Measurements from ENCODE around the gene TMEM204. TPM values are rescaled to one million over a fixed set of nuclear protein-coding genes. Genes with fewer than 3 reads are reported as not detected.

TMEM204 gene
- 10 to 100 TPM; 39.5 to 75.0 (median 57.1) TPM for total RNA-seq

DNA sequence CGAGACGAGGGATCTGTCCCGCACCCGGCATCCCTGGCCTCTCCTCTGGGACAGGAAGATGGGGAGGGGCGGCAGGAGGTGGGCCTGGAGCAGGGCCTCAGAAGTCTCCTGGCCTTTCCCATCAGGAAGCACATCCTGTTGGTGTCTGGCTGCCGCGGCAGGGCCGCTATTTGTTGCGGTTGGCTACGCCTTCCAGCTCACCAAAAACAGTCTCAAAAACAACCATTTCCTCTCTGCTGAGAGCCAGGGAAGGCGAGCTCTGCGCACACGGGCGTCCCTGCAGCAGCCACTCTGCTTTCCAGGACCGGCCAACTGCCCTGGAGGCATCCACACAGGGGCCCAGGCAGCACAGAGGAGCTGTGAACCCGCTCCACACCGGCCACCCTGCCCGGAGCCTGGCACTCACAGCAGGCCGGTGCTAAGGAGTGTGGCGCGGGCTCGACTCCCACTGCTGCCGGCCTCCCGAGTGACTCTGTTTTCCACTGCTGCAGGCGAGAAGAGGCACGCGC, at the start of gene TMEM204:
Gene TMEM204, plus strand, starts transcription at position 224 of the 509 bp plus-strand sequence. CDS start 610 bp downstream, outside the sequence.
- no peaks in the 10 kb centered on the region for H3K9me3 ChIP-seq
- no peak for DNase-seq (ENCODE audit: extremely low spot score)
- TF ChIP-seq POLR2AphosphoS5 (IDR thresholded peaks at IDR 0.05) (peak; percentile 88 to 90), EP300 (IDR thresholded peaks at IDR 0.05) (no peak), POLR2A (IDR thresholded peaks at IDR 0.05; ENCODE audit: low read depth) (peak; percentile 17)
- TF ChIP-seq, protein P1, sequence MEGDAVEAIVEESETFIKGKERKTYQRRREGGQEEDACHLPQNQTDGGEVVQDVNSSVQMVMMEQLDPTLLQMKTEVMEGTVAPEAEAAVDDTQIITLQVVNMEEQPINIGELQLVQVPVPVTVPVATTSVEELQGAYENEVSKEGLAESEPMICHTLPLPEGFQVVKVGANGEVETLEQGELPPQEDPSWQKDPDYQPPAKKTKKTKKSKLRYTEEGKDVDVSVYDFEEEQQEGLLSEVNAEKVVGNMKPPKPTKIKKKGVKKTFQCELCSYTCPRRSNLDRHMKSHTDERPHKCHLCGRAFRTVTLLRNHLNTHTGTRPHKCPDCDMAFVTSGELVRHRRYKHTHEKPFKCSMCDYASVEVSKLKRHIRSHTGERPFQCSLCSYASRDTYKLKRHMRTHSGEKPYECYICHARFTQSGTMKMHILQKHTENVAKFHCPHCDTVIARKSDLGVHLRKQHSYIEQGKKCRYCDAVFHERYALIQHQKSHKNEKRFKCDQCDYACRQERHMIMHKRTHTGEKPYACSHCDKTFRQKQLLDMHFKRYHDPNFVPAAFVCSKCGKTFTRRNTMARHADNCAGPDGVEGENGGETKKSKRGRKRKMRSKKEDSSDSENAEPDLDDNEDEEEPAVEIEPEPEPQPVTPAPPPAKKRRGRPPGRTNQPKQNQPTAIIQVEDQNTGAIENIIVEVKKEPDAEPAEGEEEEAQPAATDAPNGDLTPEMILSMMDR (IDR thresholded peaks at IDR 0.05): no peak
- peak within 1 kb of the TSS; percentile 84 to 90 (median 86) for H3K27ac ChIP-seq (replicated peaks in 1 of 4)
- H3K27me3 ChIP-seq: no peaks in the 10 kb centered on the region
- H3K4me3 ChIP-seq: peak within 1 kb of the TSS; percentile 64 to 71 (median 65)
- WGBS: 48% methylated on average over 16 of the region's 27 CpGs
- peaks cover 0 to 36% (median 33%) of the 10 kb centered on the region in 4 donors for H3K36me3 ChIP-seq
- H3K4me1 ChIP-seq: peaks cover 61 to 91% (median 70%) of the 10 kb centered on the region in 4 donors
- intact Hi-C loops (cut with DNase I): no loop called here

DNA sequence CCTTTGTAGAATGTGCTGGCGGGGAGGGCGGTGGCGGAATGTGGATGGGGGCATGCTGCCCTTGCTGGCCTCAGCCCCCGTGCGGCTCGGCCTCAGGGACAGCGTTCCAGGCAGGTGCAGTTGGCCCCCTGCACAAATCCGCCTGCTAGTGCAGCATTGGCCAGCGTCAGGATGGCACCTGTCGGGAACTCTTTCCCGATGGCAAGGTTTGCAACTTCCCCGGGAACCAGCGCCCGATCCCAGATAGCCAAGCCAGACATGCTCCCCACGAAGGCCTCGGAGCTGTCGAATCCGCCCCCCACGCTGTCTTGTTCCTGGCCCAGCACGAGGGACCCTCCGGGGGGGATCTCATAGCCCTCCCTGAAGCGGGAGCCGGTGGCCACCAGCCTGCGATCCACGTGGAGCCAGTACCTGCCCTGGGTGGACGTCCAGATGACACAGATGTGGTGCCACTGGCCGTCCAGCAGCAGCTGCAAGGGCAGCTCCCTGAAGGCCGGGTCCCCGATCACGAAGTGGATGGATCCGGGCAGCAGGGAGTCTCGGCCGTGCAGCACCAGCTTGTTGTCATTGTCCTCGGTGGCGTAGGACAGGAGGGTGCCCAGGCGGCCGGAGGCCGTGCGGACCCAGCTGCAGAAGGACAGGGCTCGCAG, 47.5 kb upstream of the TMEM204 start:
- intact Hi-C loops (cut with DNase I): no loop called here
- H3K9me3 ChIP-seq: no peaks in the 10 kb centered on the region
- no peak overlapping the region for H3K27ac ChIP-seq (replicated peaks in 1 of 4)
- no peak overlapping the region for H3K4me3 ChIP-seq
- no peak for DNase-seq (ENCODE audit: extremely low spot score)
- no peak for TF ChIP-seq POLR2AphosphoS5 (IDR thresholded peaks at IDR 0.05)
- H3K4me1 ChIP-seq: no peaks in the 10 kb centered on the region
- WGBS: 95% methylated on average over 32 of the region's 40 CpGs
- H3K27me3 ChIP-seq: peaks cover 0 to 8% (median 0%) of the 10 kb centered on the region in 4 donors
- no peaks in the 10 kb centered on the region for H3K36me3 ChIP-seq

DNA sequence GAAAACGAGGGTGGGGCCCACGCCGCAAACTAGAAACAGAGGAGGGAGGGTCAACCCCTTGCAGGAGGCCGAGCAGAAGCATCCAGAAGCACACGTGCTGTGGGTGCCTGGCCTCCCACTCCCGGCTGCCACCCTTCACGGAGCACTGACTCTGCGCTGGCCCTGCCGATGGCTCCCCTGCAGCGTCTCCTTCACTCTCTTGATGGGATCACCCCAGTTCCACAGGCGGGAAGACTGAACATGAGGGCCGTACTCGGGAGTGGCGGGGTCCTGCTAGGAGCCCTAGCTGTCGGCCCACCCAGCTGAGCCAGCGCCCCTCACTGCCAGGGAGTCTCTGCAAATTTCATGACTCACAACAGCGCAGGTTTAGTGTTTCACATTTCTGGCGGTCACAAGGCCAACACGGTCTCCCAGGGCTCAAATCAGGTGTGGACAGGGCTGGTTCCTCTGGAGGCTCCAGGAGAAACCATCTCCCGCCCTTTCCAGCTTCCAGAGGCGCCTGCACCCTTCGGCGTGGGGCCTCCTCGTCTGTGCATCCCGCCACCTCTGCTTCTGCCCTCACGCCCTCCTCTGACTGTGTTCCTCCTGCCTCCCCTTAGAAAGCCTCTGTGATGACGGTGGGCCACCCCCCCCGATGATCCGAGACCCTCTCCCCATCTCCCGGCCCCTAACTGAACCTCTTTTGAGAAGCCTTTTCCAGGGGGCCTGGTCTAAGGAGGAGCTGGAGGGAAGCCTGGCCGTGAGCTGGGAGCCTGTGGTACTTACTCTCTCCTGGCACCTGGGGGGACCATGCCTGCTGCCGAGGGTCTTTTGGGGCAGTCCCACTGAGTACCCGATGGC, 46.7 kb upstream of the TMEM204 start:
- Histone ChIP-seq H3K9me3 (no peaks in the 10 kb centered on the region), H3K27me3 (peaks cover 0 to under 1% (median 0%) of the 10 kb centered on the region in 4 donors), H3K27ac (replicated peaks in 1 of 4) (no peak overlapping the region), H3K4me1 (no peaks in the 10 kb centered on the region), H3K4me3 (no peak overlapping the region), H3K36me3 (no peaks in the 10 kb centered on the region)
- TF ChIP-seq POLR2A (IDR thresholded peaks at IDR 0.05; ENCODE audit: low read depth) (no peak), POLR2AphosphoS5 (IDR thresholded peaks at IDR 0.05) (no peak), EP300 (IDR thresholded peaks at IDR 0.05) (no peak)
- TF ChIP-seq, protein P1 (IDR thresholded peaks at IDR 0.05): no peak
- DNase-seq (ENCODE audit: extremely low spot score): no peak
- intact Hi-C loops (cut with DNase I): no loop called here
- 73% methylated on average over 31 of the region's 33 CpGs for WGBS

DNA sequence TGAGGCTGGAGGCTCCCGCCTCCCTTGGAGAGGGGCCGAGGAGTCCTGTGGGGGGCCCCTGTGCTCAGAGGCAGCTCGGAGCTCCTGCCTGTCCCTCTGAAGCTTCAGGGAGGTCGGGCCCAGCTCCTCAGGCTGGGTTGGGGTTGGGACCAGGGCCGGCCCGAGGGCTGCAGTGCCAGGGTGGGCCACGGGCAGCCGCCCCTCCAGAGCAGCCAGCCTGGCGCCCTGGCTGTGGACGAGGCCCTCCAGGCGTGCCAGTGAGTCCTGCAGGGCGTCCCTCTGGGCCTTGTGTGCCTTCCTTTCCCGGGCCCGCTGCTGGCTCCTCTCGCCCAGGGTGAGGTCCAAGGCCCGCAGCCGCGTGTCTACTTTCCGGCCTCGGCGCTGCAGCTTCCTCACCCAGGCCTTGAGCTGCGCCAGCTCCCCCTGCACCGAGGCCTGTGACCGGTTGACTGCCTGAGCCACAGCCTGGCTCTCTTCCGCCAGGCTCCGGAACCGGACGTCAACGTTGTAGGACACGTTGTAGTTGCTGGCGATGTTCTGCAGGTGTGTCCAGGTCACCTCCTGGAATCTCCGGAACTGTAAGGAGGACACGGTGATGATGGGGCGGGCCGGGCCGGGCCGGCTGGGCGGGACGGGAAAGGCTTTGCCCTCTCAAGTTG, 45.9 kb upstream of the TMEM204 start:
- Histone ChIP-seq H3K4me3 (no peak overlapping the region), H3K27ac (replicated peaks in 1 of 4) (no peak overlapping the region), H3K9me3 (no peaks in the 10 kb centered on the region), H3K4me1 (peaks cover under 1 to 4% (median 2%) of the 10 kb centered on the region in 4 donors), H3K27me3 (no peaks in the 10 kb centered on the region), H3K36me3 (no peaks in the 10 kb centered on the region)
- no peak for DNase-seq (ENCODE audit: extremely low spot score)
- 98% methylated on average over 8 of the region's 39 CpGs for WGBS
- TF ChIP-seq POLR2AphosphoS5 (IDR thresholded peaks at IDR 0.05) (no peak), EP300 (IDR thresholded peaks at IDR 0.05) (no peak), POLR2A (IDR thresholded peaks at IDR 0.05; ENCODE audit: low read depth) (no peak)
- TF ChIP-seq, protein P1 (IDR thresholded peaks at IDR 0.05): no peak
- intact Hi-C loops (cut with DNase I): no loop called here
